GM12872 (cell line): ENCODE results near the gene CASZ1.

Experiments used
- TF ChIP-seq, protein P1 (sequence below): IDR thresholded peaks from 3 replicates; pipeline ENCODE4 v1.5.1; 2011; ENCODE audit warnings: low read depth, mild to moderate bottlenecking, low read length, moderate library complexity; ENCODE audit not compliant: insufficient read depth

CASZ1 gene

DNA sequence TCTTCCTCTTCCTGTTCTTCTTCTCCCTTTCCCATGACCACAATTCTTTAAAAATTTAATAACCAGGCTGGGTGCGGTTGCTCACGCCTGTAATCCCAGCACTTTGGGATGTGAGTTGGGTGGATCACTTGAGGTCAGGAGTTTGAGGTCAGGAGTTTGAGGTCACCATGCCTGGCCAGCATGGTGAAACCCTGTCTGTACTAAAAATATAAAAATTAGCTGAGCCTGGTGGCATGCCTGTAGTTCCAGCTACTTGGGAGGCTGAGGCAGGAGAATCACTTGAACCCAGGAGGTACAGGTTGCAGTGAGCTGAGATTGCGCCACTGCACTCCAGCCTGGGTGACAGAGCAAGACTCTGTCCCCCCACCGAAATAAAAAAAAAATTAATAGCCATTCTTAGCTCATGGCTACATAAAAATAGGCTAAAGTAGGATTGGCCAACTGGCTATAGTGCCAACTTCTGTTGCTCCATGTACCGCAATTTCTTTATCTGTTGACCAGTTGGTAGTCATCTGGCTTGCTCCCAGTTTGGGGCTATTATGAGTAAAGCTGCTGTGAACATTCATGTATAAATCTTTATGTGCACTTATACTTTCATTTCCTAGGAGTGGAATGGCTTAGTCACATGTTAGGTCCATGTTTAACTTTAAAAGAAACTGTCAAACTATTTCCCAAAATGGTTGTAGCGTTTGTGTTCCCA, 185.4 kb downstream of the CASZ1 start:
- TF ChIP-seq, protein P1, sequence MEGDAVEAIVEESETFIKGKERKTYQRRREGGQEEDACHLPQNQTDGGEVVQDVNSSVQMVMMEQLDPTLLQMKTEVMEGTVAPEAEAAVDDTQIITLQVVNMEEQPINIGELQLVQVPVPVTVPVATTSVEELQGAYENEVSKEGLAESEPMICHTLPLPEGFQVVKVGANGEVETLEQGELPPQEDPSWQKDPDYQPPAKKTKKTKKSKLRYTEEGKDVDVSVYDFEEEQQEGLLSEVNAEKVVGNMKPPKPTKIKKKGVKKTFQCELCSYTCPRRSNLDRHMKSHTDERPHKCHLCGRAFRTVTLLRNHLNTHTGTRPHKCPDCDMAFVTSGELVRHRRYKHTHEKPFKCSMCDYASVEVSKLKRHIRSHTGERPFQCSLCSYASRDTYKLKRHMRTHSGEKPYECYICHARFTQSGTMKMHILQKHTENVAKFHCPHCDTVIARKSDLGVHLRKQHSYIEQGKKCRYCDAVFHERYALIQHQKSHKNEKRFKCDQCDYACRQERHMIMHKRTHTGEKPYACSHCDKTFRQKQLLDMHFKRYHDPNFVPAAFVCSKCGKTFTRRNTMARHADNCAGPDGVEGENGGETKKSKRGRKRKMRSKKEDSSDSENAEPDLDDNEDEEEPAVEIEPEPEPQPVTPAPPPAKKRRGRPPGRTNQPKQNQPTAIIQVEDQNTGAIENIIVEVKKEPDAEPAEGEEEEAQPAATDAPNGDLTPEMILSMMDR = no peak

DNA sequence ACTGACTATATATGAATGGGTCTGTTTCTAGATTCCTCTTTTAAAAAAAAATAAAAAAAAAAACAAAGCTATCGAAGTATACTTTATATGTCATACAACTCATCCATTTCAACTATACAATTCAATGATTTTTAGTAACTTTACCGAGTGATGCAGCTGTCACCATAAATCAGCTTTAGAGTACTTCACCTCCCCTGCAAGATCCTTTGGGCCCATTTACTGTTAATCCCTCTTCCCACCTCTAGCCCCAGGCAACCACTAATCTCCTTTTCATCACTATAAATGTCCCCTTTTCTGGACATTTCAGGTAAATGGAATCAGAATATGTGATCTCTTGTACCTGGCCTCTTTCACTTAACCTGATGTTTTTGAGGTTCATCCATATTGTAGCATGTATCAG, 187.8 kb downstream of the CASZ1 start:
- TF ChIP-seq, protein P1 = no peak

DNA sequence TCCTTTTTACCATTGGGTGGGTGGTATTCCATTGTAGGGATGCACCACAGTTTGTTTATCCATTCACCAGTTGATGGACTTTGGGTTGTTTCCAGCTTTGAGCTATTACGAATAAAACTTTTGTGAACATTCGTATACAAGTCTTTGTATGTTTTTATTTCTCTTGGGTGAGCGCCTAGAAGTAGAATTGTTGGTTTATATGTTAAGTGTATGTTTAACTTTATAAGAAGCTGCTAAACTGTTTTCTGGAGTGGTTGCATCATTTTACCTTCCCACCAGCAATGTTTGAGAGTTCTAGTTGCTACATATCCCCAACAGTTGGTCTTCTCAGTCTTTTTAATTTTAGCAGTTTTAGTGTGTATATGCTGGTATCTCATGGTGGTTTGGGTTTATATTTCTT, 189.2 kb downstream of the CASZ1 start:
- TF ChIP-seq, protein P1 = no peak

DNA sequence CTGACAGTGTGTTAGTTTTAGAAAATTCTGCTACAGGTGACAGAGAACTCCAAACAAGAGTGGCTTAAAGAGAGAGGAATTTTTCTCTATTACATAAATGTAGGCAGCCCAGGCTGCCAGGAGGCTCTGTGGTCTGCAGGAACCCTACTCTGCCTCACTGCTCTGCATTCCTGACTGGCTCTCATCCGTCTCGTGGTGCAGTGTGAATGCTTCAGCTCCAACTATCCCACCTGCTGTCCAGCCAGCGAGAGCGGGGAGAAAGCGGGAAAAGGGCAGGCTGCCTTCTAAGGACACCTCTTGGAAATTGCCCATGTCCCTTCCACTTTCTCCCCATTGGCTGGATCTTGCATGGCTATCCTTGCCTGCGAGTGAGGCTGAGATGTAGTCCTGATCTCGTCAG, 190.4 kb downstream of the CASZ1 start:
- TF ChIP-seq, protein P1 = no peak

DNA sequence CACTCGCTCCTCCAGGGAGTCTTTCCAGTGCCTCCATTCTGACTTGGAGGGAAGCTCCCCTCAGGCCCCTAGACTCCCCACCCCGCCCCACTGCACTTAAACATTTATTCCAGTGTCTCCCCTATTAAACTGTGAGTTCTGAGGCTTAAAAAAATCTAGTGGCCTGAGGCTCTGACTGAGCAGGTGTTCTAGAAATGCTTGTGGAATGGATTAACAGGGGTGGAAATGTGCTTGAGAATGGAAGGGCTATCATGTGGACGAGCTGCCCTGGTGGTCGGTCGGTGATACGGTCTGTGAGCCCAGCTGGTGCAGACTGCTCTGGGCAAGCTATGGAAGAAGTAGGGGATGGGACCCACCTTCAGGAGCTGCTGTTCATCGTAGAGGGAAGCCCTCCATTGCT, 191.5 kb downstream of the CASZ1 start:
- TF ChIP-seq, protein P1 = no peak

DNA sequence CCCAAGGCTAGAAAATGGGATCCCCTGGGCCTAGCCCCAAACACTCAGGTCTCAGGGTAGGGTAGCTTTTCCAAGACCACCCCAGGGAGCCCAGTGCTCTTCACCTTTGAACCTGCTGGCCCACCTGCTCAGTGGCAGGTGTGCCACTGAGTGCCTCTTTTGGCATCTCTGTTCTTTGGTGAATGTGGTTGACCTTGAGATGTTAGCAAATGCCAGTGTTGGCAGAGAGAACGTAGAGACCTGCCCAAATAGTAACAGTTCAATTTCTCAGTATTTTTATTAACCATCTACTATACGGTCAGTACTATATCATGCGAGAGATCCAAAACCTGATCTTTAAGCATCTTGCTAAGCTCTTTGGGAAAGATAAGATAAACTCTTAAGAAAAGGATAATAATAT, 193.5 kb downstream of the CASZ1 start:
- TF ChIP-seq, protein P1 = no peak

DNA sequence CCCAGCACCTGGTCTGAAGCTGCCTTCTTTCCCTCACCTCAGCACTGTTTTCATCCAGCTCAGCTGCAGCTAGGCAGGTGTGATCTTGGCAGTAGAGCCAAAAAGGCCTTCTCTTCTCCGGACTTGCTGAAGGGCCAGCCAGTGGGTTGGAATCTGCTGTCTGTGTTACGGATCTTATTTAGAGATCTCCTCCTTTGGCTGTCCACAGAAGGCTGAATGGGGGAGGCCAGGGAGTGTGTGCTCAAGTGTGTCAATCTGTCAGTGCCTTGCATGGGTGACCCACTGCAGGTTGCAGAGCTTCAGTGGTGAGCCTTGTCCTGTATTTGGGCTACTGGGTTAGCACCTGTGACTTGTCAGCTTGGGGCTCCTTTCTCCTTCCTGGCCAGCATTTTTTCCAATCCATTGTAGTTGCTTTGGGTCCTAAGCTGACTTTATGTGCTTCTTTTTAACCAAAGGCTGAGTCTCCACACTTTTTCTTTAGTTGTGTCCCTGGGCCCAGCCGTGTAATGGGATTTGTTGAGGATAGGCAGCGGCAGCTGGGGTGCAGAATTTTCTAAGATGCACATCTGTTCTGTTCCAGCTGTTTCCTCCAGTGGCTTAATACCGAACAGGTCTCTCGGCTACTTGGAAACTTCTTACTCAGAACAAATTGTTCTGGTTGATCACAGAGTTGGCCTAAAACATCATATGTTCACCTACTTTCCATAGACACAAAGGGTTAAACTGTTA, 194.9 kb downstream of the CASZ1 start:
- TF ChIP-seq, protein P1 = no peak
